GM12891 (cell line): ENCODE data around the gene F8.

Experiments
- POLR2A ChIP-seq: IDR thresholded peaks from 2 replicates; pipeline ENCODE4 v1.6.1; 2011; ENCODE audit warnings: low read depth, low read length, control low read depth
- POLR2AphosphoS5 ChIP-seq: IDR thresholded peaks from 2 replicates; pipeline ENCODE4 v1.6.1; 2011; ENCODE audit warnings: low read depth, low read length, control low read depth
- TAF1 ChIP-seq: IDR thresholded peaks from 2 replicates; pipeline ENCODE4 v1.6.1; 2011; ENCODE audit warnings: low read depth, low read length, control low read depth

GRCh38 chrX:155069414-155069813, 46.9 kb upstream of the F8 start:
- TF ChIP-seq POLR2A (no peak), POLR2AphosphoS5 (no peak), TAF1 (no peak)
